ENCODE results near the gene MTOR. TPM values are rescaled to one million over a fixed set of nuclear protein-coding genes. Genes with fewer than 3 reads are reported as not detected.

The MTOR gene
- total and polyA plus RNA-seq, 8 donors: 6.3 to 42.4 (median 28.6) TPM

DNA sequence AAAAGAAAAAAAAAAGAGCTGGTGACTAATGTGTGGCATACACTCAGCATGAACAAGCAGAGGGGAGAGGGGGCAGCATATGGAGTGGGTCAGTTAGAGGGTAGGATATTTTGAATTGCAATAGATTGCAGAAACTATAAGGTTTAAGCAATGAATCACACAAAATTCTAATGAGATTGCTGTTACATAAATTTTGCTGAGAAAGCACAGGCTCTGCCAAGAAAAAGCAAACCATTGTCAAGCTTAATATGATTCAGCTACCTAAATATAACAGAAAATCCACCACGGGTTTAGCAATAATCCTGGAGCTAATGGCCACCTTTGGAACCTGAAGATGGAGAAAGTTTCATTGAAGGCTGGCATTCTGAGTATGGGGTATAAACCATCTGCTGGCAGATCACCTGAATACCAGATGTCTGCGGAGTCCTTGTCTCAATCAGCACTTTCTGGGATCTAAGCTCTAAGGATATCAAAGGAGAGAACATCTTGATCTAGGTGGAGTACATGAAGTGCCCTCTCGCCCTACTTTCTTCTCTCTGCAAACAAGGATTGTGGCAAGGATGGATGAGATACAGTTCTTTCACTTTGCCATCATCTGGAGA, 103.5 kb downstream of the MTOR start:
- TF ChIP-seq POLR2AphosphoS5 (IDR thresholded peaks at IDR 0.05) (peak in 1 of 3 donors; percentile 1), EP300 (IDR thresholded peaks at IDR 0.05) (no peak)
- WGBS, 5 donors: 73 to 88% (median 81%) methylated on average over 3 of the region's 3 CpGs
- H3K27me3 ChIP-seq: no peaks in the 10 kb centered on the region
- no peak overlapping the region for H3K4me3 ChIP-seq
- H3K27ac ChIP-seq: peak overlapping the region in 2 of 5 donors; percentile 24 to 79
- no peaks in the 10 kb centered on the region for H3K9me3 ChIP-seq
- intact Hi-C loops (cut with DNase I; ENCODE audit: low total_unique reads): no loop called here
- H3K36me3 ChIP-seq: peaks cover 17 to 56% (median 52%) of the 10 kb centered on the region in 4 donors
- H3K4me1 ChIP-seq: peaks cover 0 to 30% (median 12%) of the 10 kb centered on the region in 4 donors
- no peak for DNase-seq

DNA sequence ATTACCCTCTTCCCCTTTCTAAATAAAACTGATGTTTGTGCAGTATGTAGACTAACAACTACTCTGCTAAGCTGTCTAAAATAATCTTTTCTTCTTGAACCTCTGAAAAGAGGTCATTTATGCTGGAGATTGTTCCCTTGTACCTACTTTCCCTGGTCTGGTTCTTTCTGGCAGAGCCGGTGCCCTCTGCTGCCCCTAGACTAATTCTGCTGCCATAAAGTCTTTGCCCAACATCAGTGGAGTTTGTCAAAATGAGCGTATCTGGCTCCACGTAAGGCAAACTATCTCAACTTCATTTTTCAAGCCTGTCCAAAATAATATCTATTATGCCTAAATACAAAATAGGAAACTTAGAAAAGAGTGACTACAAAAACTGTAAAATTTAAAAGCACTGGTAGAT, 104.1 kb downstream of the MTOR start:
- 80 to 97% (median 82%) methylated on average over 3 of the region's 3 CpGs for WGBS, 5 donors
- intact Hi-C loops (cut with DNase I; ENCODE audit: low total_unique reads): no loop called here
- TF ChIP-seq, protein P1, sequence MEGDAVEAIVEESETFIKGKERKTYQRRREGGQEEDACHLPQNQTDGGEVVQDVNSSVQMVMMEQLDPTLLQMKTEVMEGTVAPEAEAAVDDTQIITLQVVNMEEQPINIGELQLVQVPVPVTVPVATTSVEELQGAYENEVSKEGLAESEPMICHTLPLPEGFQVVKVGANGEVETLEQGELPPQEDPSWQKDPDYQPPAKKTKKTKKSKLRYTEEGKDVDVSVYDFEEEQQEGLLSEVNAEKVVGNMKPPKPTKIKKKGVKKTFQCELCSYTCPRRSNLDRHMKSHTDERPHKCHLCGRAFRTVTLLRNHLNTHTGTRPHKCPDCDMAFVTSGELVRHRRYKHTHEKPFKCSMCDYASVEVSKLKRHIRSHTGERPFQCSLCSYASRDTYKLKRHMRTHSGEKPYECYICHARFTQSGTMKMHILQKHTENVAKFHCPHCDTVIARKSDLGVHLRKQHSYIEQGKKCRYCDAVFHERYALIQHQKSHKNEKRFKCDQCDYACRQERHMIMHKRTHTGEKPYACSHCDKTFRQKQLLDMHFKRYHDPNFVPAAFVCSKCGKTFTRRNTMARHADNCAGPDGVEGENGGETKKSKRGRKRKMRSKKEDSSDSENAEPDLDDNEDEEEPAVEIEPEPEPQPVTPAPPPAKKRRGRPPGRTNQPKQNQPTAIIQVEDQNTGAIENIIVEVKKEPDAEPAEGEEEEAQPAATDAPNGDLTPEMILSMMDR (IDR thresholded peaks at IDR 0.05): no peak
- no peak for TF ChIP-seq EP300 (IDR thresholded peaks at IDR 0.05)
- TF ChIP-seq POLR2A (IDR thresholded peaks at IDR 0.05): no peak
- TF ChIP-seq POLR2AphosphoS5 (IDR thresholded peaks at IDR 0.05): no peak
- Histone ChIP-seq H3K36me3 (peaks cover 17 to 61% (median 55%) of the 10 kb centered on the region in 4 donors), H3K9me3 (no peaks in the 10 kb centered on the region), H3K27ac (peak overlapping the region in 3 of 5 donors; percentile 13 to 79 (median 58)), H3K4me3 (no peak overlapping the region), H3K4me1 (peaks cover 0 to 30% (median 12%) of the 10 kb centered on the region in 4 donors), H3K27me3 (no peaks in the 10 kb centered on the region)
- no peak for DNase-seq

DNA sequence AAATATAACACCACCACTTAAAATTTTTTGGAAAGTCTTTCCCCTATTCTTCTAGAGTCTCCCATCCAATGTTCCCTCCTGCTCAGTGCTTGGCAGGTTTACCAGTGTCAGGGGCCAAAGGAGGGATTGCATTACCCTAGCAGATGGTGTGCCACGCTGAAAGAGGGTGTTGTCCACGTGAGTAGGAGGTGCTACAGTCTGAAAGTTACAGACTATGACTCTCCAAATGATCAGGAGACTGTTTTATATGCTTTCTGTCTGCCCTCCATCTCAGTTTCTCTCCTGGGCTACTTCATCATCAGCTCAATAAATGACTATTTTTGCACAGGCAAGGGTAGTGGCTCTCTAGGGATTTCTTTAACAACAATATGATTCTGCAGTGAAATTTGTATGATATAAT, 104.5 kb downstream of the MTOR start:
- Histone ChIP-seq H3K9me3 (no peaks in the 10 kb centered on the region), H3K4me3 (no peak overlapping the region), H3K27me3 (no peaks in the 10 kb centered on the region), H3K4me1 (peaks cover 0 to 30% (median 12%) of the 10 kb centered on the region in 4 donors), H3K27ac (peak overlapping the region in 3 of 5 donors; percentile 13 to 79 (median 58)), H3K36me3 (peaks cover 17 to 65% (median 60%) of the 10 kb centered on the region in 4 donors)
- DNase-seq: no peak
- no peak for TF ChIP-seq POLR2A (IDR thresholded peaks at IDR 0.05)
- peak in 1 of 3 donors; percentile 45 for TF ChIP-seq POLR2AphosphoS5 (IDR thresholded peaks at IDR 0.05)
- 50 to 60% (median 56%) methylated on average over 2 of the region's 2 CpGs for WGBS, 5 donors
- intact Hi-C loops (cut with DNase I; ENCODE audit: low total_unique reads): no loop called here

DNA sequence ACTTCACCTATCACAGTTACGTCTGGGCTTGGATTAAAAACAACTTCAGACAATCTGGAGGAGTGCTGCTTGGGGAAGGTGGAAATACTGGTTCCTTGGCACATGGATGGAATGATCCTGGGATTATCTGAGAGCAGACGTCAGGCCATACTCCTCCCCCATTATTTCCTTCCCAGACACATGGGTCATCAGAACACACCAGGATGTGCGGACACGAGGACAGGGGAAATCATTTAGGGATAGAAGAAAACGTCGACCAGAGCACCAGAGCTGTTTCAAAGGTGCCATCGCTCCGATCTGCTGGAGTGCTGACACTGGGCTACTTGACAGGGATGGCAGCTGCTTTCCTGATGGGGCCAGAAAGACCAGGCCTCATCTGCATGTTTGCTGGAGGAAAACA, 105.0 kb downstream of the MTOR start:
- peaks cover 0 to 30% (median 15%) of the 10 kb centered on the region in 4 donors for H3K4me1 ChIP-seq
- H3K27ac ChIP-seq: peak overlapping the region in 3 of 5 donors; percentile 13 to 79 (median 58)
- 73 to 86% (median 82%) methylated on average over 8 of the region's 8 CpGs for WGBS, 5 donors
- peaks cover 17 to 70% (median 64%) of the 10 kb centered on the region in 4 donors for H3K36me3 ChIP-seq
- no peak for TF ChIP-seq EP300 (IDR thresholded peaks at IDR 0.05)
- no peak for TF ChIP-seq POLR2AphosphoS5 (IDR thresholded peaks at IDR 0.05)
- TF ChIP-seq, protein P1 (IDR thresholded peaks at IDR 0.05): no peak
- no peak for TF ChIP-seq POLR2A (IDR thresholded peaks at IDR 0.05)
- H3K27me3 ChIP-seq: no peaks in the 10 kb centered on the region
- no peaks in the 10 kb centered on the region for H3K9me3 ChIP-seq
- intact Hi-C loops (cut with DNase I; ENCODE audit: low total_unique reads): no loop called here
- H3K4me3 ChIP-seq: no peak overlapping the region
- DNase-seq: no peak

DNA sequence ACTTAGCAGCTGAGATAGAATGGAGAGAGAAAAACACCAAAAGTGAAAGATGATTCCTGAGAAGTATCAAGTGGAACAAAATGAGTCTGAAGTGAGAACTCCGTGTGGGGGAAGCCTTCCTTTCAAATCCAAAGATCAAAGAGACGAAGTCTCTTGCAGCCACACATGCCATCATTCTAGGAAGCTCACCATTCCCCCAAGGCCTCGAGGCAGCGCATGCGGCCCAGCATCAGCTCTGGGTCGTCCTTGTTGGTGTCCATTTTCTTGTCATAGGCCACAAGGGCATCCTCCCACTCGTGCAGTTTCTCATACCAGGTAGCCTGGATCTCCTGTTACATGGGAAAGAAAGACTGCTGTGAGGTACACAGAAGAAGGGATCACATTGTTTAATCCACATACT, 105.4 kb downstream of the MTOR start:
- peaks cover 17 to 74% (median 67%) of the 10 kb centered on the region in 4 donors for H3K36me3 ChIP-seq
- no peaks in the 10 kb centered on the region for H3K27me3 ChIP-seq
- DNase-seq: no peak
- intact Hi-C loops (cut with DNase I; ENCODE audit: low total_unique reads): no loop called here
- no peak overlapping the region for H3K4me3 ChIP-seq
- no peaks in the 10 kb centered on the region for H3K9me3 ChIP-seq
- H3K27ac ChIP-seq: peak overlapping the region in 3 of 5 donors; percentile 13 to 79 (median 58)
- peaks cover 0 to 31% (median 17%) of the 10 kb centered on the region in 4 donors for H3K4me1 ChIP-seq
- WGBS, 5 donors: 89 to 91% (median 90%) methylated on average over 7 of the region's 7 CpGs
- TF ChIP-seq POLR2AphosphoS5 (IDR thresholded peaks at IDR 0.05) (no peak), EP300 (IDR thresholded peaks at IDR 0.05) (no peak), POLR2A (IDR thresholded peaks at IDR 0.05) (no peak)
- TF ChIP-seq, protein P1 (IDR thresholded peaks at IDR 0.05): no peak

All from stomach (tissue), 9 donors.